Panc1 (cell line): Measurements from ENCODE around the gene HES2.

ENCODE experiments used
- CTCF ChIP-seq: fragments of 450-650 bp; IDR thresholded peaks from 2 replicates; pipeline ENCODE4 v1.5.1; 2017; ENCODE audit warnings: mild to moderate bottlenecking
- POLR2AphosphoS5 ChIP-seq: IDR thresholded peaks from 2 replicates; pipeline ENCODE4 v1.6.1; 2012; ENCODE audit warnings: mild to moderate bottlenecking, low read depth, low read length, moderate library complexity

DNA sequence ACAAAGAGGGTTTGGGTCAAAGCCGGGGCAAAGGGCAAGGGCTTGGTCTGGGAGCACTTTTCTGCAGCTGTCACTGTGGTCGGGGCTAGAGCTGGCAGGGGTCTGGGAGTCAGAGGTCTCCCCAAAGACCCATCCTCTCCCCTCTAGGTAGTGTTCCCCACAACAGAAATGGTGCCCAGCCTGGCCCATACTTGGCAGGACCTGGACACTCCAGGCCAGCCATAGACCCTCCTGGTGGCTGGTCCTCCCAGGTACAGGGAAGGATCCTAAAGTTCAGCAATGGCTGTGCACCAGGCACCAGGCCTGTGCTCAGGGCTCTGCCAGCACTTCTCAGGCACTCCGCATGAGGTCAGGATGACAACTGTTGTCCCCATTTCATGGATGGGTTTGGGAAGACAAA is 15.8 kb upstream of the HES2 start:
- TF ChIP-seq CTCF (no peak), POLR2AphosphoS5 (no peak)
